Stimulated activated CD8-positive, alpha-beta memory T cell treated with anti-CD3 and anti-CD28 coated beads, Interleukin-12 subunit alpha, Interleukin-12 subunit beta, amount 100 ng/mL, for 4 hours (primary cell): ENCODE results near the gene GREB1.

Source experiments
- DNase-seq: peaks from one replicate; pipeline ENCODE4 v3.0.0-alpha.2; 2020; ENCODE audit warnings: low read depth

Gene GREB1

GRCh38 chr2:11581124-11581796, 47.4 kb downstream of the GREB1 start:
- no peak for DNase-seq

- DNase-seq = no peak
Observed at GRCh38 chr2:11581797-11582611, 48.2 kb downstream of the GREB1 start.

- no peak for DNase-seq
Observed at GRCh38 chr2:11582612-11582861, 48.7 kb downstream of the GREB1 start.

GRCh38 chr2:11582862-11583752, 49.3 kb downstream of the GREB1 start:
- DNase-seq = peak; percentile 7

GRCh38 chr2:11583840-11584524, 50.1 kb downstream of the GREB1 start:
- DNase-seq = peak; percentile 63

GRCh38 chr2:11584525-11585056, 50.7 kb downstream of the GREB1 start:
- no peak for DNase-seq

- no peak for DNase-seq
Observed at GRCh38 chr2:11585071-11585470, 51.2 kb downstream of the GREB1 start.

GRCh38 chr2:11588228-11589110, 54.6 kb downstream of the GREB1 start:
- no peak for DNase-seq

- DNase-seq = no peak
Observed at GRCh38 chr2:11589316-11589940, 55.6 kb downstream of the GREB1 start.

- no peak for DNase-seq
Observed at GRCh38 chr2:11590193-11590592, 56.3 kb downstream of the GREB1 start.

GRCh38 chr2:11591091-11591490, 57.2 kb downstream of the GREB1 start:
- DNase-seq = no peak

- DNase-seq = no peak
Observed at GRCh38 chr2:11592671-11593574, 59.1 kb downstream of the GREB1 start.

GRCh38 chr2:11596801-11597200, 63.0 kb downstream of the GREB1 start:
- no peak for DNase-seq

- DNase-seq = no peak
Observed at GRCh38 chr2:11597538-11598225, 63.8 kb downstream of the GREB1 start.

GRCh38 chr2:11598228-11598731, 64.4 kb downstream of the GREB1 start:
- no peak for DNase-seq

GRCh38 chr2:11602563-11603204, 68.8 kb downstream of the GREB1 start:
- DNase-seq = no peak

- no peak for DNase-seq
Observed at GRCh38 chr2:11610624-11611242, 76.9 kb downstream of the GREB1 start.

- DNase-seq = no peak
Observed at GRCh38 chr2:11611251-11611650, 77.4 kb downstream of the GREB1 start.
